ENCODE data around the gene ENOX1. TPM values are rescaled to one million over a fixed set of nuclear protein-coding genes. Genes with fewer than 3 reads are reported as not detected.

The ENOX1 gene
- total and polyA plus RNA-seq, 2 of the 8 experiments (the other 6 are each of a cell fraction or from before 2014, with no cell fraction given), result 0.23 to 0.37 TPM

DNA sequence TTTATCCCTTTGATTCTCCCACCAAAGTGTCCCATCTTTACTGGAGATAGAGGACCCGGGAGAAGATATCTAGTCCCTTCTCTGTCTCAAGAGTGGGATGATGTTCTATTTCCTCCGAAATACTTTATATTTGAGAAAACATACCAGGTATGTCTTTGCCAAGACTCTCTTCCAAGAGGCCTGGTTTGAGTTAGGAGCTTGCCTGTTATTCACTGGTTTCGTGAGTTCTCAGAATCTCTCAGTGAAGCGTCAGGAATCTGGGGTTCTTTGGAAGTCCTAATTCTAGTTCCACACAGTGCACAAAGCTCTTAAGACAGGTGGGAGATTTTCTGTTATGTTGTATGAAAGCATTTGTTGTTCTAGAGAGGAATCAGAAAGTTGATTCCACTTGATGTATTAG is 581.4 kb downstream of the ENOX1 start:
- H3K27ac ChIP-seq (ENCODE audit: low read depth, low read length), result no peak overlapping the region
- H3K4me2 ChIP-seq (ENCODE audit: insufficient read depth in 1 of 2, low read depth in 2 of 2, low read length in 2 of 2), result no peak overlapping the region
- H2BK120ac ChIP-seq (replicated peaks; ENCODE audit: low read depth, low read length), result no peak overlapping the region
- no peak overlapping the region for H2BK5ac ChIP-seq (ENCODE audit: low read depth, low read length)
- H3K36me3 ChIP-seq (ENCODE audit: control insufficient read depth in 2 of 4, insufficient read depth in 4 of 4, low read length in 3 of 4), result no peaks in the 10 kb centered on the region
- no peak overlapping the region for H2BK15ac ChIP-seq (ENCODE audit: low read length)
- H3K27me3 ChIP-seq (replicated peaks in 1 of 4; ENCODE audit: control insufficient read depth in 3 of 4, extremely low read depth in 1 of 4, insufficient read depth in 3 of 4, low read length in 3 of 4), result no peaks in the 10 kb centered on the region
- H2AFZ ChIP-seq (ENCODE audit: low read length), result no peak overlapping the region
- H3K56ac ChIP-seq (replicated peaks; ENCODE audit: insufficient read length, low read depth, low read length), result no peak overlapping the region
- no peaks in the 10 kb centered on the region for H4K20me1 ChIP-seq (replicated peaks in 1 of 2; ENCODE audit: control insufficient read depth in 1 of 2, insufficient read depth in 2 of 2, low read length in 2 of 2)
- 91% methylated on average over 4 of the region's 4 CpGs; no CpG with 5 or more reads in 1 of the 2 experiments for WGBS, 2 experiments (ENCODE audit: extremely low coverage in 1 of 2, insufficient coverage in 1 of 2, insufficient read length in 1 of 2, insufficient replicate concordance in 2 of 2, low coverage in 1 of 2, low lambda C conversion rate in 2 of 2, missing lambda C conversion rate in 1 of 2)
- H2AK5ac ChIP-seq (ENCODE audit: low read depth, low read length), result no peak overlapping the region
- no peaks in the 10 kb centered on the region for H3K23me2 ChIP-seq (ENCODE audit: low read depth, low read length)
- POLR2A ChIA-PET (ENCODE audit: partially characterized antibody), result interaction anchor here (1.5 kb wide), 1 partner anchor 12 kb away, joined by 4 read pairs; no protein-coding TSS in a partner anchor
- H2BK20ac ChIP-seq (ENCODE audit: low read length), result no peak overlapping the region
- no peak overlapping the region for H3K4me3 ChIP-seq (ENCODE audit: extremely low read depth in 1 of 4, insufficient read depth in 2 of 4, low read depth in 3 of 4, low read length in 4 of 4)
- no peak overlapping the region for H3K18ac ChIP-seq (ENCODE audit: extremely low read depth, low read length)
- no peak overlapping the region for H3K14ac ChIP-seq (ENCODE audit: insufficient read length)
- H3K4ac ChIP-seq (replicated peaks; ENCODE audit: insufficient read length, low read depth, low read length), result no peak overlapping the region
- DNase-seq (ENCODE audit: low read depth in 1 of 2, low spot score in 2 of 2) (no peak), FAIRE-seq (no peak)
- TF ChIP-seq TAF1 (IDR thresholded peaks at IDR 0.05; ENCODE audit: low read depth, low read length), result no peak
- TF ChIP-seq HDAC6 (IDR thresholded peaks at IDR 0.05; ENCODE audit: low read depth, low read length), result no peak
- TF ChIP-seq ZNF274 (IDR thresholded peaks at IDR 0.05; ENCODE audit: borderline replicate concordance, extremely low read depth, low read length), result no peak
- TF ChIP-seq JUND (IDR thresholded peaks at IDR 0.05; ENCODE audit: low read length), result no peak
- no peak for TF ChIP-seq SUZ12 (IDR thresholded peaks at IDR 0.05; ENCODE audit: low read length)
- TF ChIP-seq CEBPB (IDR thresholded peaks at IDR 0.05; ENCODE audit: low read depth, low read length), result no peak
- peaks cover 3 to 6% of the 10 kb centered on the region in 2 experiments; a peak in 2 of 4 replicates for H3K9me3 ChIP-seq (ENCODE audit: insufficient read depth in 2 of 2, low read depth in 1 of 2, low read length in 1 of 2)
- no peaks in the 10 kb centered on the region for H3K79me2 ChIP-seq (ENCODE audit: control insufficient read depth in 1 of 2, insufficient read depth in 2 of 2, low read length in 2 of 2)
- H3K23ac ChIP-seq (ENCODE audit: insufficient read length), result no peak overlapping the region
- no peak overlapping the region for H4K8ac ChIP-seq (ENCODE audit: extremely low read depth, insufficient read depth, low read length)
- H3K79me1 ChIP-seq (ENCODE audit: low read depth, low read length), result no peaks in the 10 kb centered on the region
- H2BK12ac ChIP-seq (ENCODE audit: low read depth, low read length), result no peak overlapping the region
- no peak overlapping the region for H4K91ac ChIP-seq (replicated peaks; ENCODE audit: insufficient read length, low read length)
- CTCF ChIA-PET (ENCODE audit: partially characterized antibody), result no interaction called here
- no peaks in the 10 kb centered on the region for H3K4me1 ChIP-seq (replicated peaks in 1 of 4; ENCODE audit: control insufficient read depth in 3 of 4, insufficient read depth in 4 of 4, low read length in 3 of 4)
- no peak overlapping the region for H3K9ac ChIP-seq (replicated peaks in 1 of 4; ENCODE audit: extremely low read depth in 1 of 4, low read depth in 3 of 4, low read length in 3 of 4)
- no peak overlapping the region for H4K5ac ChIP-seq (ENCODE audit: insufficient read length, low read depth, low read length)

All from H1 (cell line).